GM19240 (cell line): ENCODE results near the gene OR8U1.
"Not testable (repeated sequence)": the region's sequence is repeated elsewhere in the genome, so short reads cannot be mapped to it uniquely, and the experiment has no call there.

ENCODE experiments used
- DNase-seq: peaks from one replicate; pipeline ENCODE4 v3.0.0; 2011; ENCODE audit warnings: low spot score; ENCODE audit not compliant: insufficient read length

OR8U1 gene

DNA sequence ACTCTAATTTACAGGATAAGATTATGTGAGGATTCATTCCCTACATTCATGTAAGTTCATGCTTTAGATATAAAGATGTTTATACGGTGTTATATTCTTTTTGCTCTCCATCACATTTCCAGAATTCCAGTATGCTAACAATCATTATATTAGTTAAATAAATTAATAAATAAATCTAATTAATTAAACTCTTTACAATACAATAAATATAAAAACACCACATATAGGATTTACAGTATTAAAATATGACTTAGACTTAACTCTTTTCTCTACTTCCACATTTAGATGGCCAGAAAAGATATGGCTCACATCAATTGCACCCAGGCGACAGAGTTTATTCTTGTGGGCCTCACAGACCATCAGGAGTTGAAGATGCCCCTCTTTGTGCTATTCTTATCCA lies at the start of gene OR8U1:
OR8U1 (plus strand) TSS at position 301 of the 400 bp plus-strand sequence; CDS start at position 301, 0 bp downstream.
- no peak for DNase-seq

DNA sequence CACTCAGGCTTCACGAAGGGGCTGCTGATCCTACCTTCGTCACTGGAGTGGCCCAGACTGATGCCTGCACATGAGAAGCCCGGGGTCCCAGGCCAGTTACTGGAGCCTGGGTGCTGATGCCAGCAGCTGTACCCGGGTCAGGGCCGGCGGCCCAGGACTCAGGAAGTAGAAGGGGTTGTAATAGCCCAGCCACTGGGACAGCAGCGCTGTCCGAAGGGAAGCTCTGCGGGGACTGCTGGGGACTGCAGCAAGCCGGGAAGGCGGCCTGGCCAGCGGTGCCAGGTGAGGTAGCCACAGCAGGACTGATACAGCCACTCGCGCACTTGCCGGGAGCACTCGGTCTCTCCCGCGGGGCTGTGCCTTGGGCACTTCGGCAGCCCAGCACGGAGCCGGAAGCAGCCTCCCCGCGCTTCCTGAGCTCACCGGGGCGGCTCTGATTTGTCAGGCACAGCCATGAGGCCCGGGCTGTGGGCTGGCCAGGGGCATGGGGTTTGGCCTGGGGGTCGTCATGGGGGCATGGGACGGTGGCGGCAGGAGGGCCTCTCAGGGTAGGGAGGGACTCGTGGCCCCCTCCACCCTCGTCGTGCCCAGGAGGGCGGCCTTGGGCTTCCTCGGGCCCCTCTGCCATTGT lies 43.4 kb upstream of the OR8U1 start:
- no peak for DNase-seq

DNA sequence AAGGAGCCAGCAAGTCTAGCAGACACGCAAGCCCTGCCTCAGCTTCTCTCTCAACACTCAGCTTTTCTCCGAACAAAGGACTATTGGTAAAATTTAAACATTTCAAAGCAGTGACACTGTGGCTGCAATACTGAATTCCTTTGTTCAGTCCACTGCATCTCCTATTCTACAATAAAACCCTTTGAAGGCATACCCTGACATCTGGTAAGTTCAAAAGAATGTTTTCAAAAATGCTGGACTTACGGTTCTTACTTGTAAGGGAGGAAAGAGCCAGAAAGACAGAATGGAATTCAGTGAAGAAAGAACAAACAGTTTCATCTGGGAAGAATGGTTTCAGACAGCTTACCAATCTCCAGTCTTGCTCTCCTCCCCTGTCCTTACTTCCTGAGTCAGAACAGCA lies 42.3 kb upstream of the OR8U1 start:
- no peak for DNase-seq

DNA sequence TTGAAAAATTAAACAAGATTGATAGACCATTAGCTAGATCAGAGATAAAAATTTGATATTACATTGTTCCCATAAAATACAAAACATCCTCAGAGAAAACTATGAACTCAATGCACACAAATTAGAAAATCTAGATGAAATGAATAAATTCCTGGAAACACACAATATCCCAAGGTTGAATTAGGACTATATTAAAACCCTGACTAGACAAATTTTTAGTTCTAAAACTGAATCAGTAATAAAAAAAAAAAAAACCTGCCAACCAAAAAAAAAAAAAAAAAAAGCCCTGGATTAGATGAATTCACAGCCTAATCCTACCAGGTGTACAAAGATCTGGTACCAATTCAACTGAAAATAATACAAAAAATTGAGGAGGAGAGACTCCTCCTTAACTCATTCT lies 35.1 kb upstream of the OR8U1 start:
- no peak for DNase-seq

DNA sequence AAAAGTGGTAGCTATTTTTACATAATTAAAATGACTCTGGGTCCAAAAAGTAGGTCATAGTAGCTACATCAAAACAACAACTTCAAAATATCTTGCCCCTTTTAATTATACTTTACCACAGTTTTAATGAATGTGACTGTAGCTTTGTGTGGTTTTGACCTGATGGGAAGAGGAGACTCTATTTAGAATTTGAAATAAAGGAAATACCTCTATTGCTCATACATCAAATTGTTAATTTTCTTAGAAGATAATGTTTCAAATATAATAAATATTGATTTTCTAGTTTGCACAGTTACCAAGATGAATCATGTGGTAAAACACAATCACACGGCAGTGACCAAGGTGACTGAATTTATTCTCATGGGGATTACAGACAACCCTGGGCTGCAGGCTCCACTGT lies 29.7 kb upstream of the OR8U1 start, which contains the start of gene OR8K1:
OR8K1 (plus strand) TSS at position 301 of the 400 bp plus-strand sequence; CDS start at position 301, 0 bp downstream.
- no peak for DNase-seq

DNA sequence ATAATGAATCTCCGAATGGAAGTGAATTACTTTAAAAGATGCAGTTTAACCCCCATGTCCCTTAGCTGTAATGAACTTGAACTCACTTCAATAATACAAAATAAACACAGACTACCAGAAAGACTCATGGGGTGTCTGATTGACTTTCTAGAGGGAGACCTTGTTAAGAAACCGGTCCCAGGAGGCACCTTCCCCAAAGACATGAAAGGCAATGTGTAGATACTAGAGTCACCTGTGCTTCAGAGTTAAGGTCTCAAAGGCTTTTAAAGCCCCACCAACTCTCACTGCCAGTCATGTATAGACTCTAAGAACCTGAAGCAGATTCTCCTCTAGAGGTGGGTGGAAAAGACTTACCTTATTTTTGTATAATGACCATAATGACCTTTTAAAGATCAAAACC lies 21.4 kb upstream of the OR8U1 start, which contains the start of gene OR8J1:
OR8J1 (plus strand) TSS at position 301 of the 400 bp plus-strand sequence. CDS start 5,956 bp downstream, outside the sequence.
- DNase-seq: no peak

DNA sequence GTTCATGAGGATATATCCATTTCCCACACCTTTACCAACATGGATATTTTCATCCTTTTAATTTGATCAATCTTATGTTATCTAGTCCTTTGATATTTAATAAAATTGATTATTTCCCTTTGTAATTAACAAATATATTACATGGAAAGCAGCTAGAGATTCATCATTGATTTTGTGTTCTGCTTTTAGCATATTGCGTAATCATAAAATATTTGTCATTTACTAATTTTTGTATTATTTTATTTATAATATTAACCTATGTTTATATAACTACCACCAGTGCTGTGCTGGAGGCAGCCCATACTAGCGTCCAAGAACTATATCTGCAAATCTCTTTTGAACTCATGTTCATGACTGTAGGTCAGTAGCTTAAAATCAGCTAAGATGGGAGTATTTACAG lies 4.7 kb downstream of the OR8U1 start:
- no peak for DNase-seq

DNA sequence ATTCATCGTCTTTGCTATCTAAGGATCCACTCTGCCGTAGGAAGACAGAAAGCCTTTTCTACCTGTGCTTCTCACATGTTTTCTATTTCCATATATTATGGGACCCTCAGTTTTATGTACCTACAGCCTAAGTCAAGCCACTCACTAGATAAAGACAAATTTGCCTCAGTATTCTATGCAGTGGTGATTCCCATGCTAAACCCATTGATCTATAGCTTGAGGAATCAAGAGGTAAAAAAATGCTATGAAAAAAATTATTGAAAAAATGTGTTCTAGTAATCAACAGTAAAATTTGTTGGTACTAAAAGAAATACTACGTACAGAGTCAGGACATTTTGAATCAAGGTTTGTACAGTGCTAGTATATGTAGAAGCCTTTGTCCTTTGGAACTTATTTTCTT lies 19.0 kb downstream of the OR8U1 start:
- DNase-seq: no peak

DNA sequence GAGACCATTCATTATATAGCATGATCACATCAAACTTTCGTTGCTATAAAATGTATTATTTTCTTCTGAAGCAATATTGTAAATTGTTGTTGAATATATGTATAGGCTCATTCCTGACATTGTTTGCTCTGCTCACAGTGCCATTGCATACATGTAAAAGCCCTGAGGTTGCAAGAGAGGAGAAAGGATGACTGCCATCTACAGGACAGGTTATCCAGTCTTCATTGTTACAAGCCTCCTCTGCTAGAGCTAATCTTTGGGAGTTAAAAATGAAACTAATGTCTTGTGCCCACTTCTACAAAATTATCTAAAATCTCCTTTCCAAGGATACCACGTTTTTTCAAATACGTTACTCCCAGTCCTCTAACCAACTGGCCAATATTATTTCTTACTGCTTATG lies 20.6 kb downstream of the OR8U1 start:
- no peak for DNase-seq

DNA sequence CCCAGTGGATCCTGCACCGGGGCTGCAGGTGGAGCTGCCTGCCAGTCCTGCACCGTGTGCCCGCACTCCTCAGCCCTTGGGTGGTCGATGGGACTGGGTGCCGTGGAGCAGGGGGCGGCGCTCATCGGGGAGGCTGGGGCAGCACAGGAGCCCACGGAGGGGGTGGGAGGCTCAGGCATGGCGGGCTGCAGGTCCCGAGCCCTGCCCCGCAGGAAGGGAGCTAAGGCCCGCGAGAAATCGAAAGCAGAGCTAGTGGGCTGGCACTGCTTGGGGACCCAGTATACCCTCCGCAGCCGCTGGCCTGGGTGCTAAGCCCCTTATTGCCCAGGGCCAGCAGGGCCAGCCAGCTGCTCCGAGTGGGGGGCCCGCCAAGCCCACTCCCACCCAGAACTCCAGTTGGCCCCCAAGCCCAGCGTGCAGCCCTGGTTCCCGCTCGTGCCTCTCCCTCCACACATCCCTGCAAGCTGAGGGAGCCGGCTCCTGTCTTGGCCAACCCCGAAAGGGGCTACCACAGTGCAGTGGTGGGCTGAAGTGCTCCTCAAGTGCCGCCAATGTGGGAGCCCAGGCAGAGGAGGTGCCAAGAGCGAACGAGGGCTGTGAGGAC lies 26.5 kb downstream of the OR8U1 start:
- DNase-seq: not testable (repeated sequence)

DNA sequence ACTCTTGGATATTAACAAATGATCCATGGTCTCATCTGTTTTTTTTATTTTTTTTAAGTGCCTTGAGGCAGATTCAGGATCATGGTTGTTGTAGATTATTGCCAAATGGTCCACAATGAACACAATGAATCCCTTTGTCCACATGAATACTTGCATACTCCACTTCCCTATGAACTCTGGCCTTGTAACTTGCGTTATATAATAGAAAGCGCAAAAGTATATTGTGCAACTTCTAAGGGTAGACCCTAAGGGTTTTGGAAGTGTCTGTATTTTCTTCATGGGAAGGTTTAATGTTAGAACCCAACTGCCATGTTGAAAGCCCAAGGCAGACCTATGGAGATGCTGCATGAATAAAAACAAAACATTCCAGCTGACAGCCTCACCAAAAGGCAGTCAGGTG lies 29.0 kb downstream of the OR8U1 start:
- DNase-seq: no peak

DNA sequence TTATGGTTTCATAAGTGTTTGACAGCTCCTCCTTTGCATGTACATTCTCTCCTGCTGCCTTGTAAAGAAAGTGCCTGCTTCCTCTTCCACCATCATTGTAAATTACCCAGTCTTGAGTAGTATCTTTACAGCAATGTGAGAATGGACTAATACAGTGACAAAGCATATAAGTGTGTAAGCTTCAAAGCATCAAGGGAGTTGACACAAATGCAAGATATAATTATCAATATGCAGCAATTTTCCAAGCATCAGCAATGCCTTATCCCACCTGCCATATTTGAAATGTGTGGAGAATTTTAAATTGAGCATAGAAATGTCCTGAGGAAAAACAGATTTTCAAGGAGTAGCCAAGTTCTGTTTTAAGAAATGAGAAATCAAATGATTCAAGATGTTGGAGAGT lies 35.4 kb downstream of the OR8U1 start:
- DNase-seq: no peak

DNA sequence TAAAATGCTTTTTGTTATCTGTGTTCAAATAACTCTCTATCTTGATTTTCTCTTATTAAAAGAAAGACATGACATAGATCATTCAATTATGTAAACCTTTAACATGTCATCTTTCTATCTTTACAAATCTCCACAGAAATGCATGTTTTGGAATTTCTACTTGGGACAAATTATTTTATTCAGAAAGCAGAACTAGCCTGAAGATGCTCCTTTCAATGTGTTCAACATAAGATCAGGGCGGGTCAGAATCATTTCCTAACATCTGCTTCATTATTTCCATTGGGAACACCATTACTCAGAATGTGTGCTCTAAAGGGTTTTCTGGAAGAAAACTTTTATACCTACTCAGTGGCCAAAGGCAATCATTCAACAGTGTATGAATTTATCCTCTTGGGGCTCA lies 37.0 kb downstream of the OR8U1 start, which contains the start of gene OR5AL1:
OR5AL1 (plus strand) TSS at position 301 of the 400 bp plus-strand sequence.
- no peak for DNase-seq
